GM12878 (cell line): ENCODE measurements around the gene RBBP4. TPM values are rescaled to one million over a fixed set of nuclear protein-coding genes. Genes with fewer than 3 reads are reported as not detected.

Experiments
- ATAC-seq: fragments of 200-7000 bp; cut with Tn5 transposase; 3 replicates; pipeline ENCODE4 v1.9.1; 2020; ENCODE audit warnings: mild to moderate bottlenecking, moderate library complexity
- BruUV-seq: library from RNA; stranded (reverse); fragments of 400-500 nt; replicated peaks from 2 replicates; lab custom pipeline; 2021; lab: Mats Ljungman, UMichigan
- CTCF ChIA-PET: fragments of 300-600 bp; sonication (Branson Sonifier 250); formaldehyde crosslinking; extraction: SDS; loops from one replicate; lab custom pipeline; 2021; ENCODE audit warnings: inconsistent platforms; lab: Yijun Ruan, JAX
- POLR2A ChIA-PET: fragments of 350-600 bp; formaldehyde crosslinking; extraction: SDS; loops from one replicate; lab custom pipeline; 2021; ENCODE audit warnings: inconsistent platforms; lab: Charles Lee
- RAD21 ChIA-PET: fragments of 300-600 bp; sonication (Branson Sonifier 250); formaldehyde crosslinking; loops from one replicate; lab custom pipeline; 2023; ENCODE audit warnings: antibody characterized with exemption; ENCODE audit not compliant: unreplicated experiment; lab: Charles Lee
- SMC1A ChIA-PET: fragments of 300-600 bp; sonication (Branson Sonifier 250); formaldehyde crosslinking; loops from one replicate; lab custom pipeline; 2023; ENCODE audit not compliant: unreplicated experiment, uncharacterized antibody; lab: Charles Lee
- DNase-seq: peaks from one replicate; pipeline ENCODE4 v3.0.0-alpha.2; 2011; ENCODE audit warnings: low read depth, low spot score
- FAIRE-seq: peaks from 3 replicates; lab custom pipeline; 2011; peaks lifted over from hg19 to GRCh38; lab: Jason Lieb, UNC
- H2AFZ ChIP-seq: 2 replicates; pipeline ENCODE4 v1.6.0; 2011; ENCODE audit warnings: low read depth, low read length, control low read depth; ENCODE audit not compliant: control insufficient read depth
- H3K27ac ChIP-seq: 2 replicates; pipeline ENCODE4 v1.5.1; 2011; ENCODE audit warnings: control low read depth; ENCODE audit not compliant: control insufficient read depth, insufficient read depth
- H3K27me3 ChIP-seq, 2 experiments: replicated peaks in 1 of 2; 2 replicates each; pipeline versions ENCODE4 v1.6.0 to v1.6.1; 2011; ENCODE audit warnings: low read length in 1 of 2; ENCODE audit not compliant: control insufficient read depth in 2 of 2, insufficient read depth in 2 of 2
- H3K36me3 ChIP-seq, 2 experiments: 2 replicates each; pipeline ENCODE4 v1.5.1; 2011; ENCODE audit warnings: low read length in 1 of 2; ENCODE audit not compliant: control insufficient read depth in 2 of 2, insufficient read depth in 2 of 2
- H3K4me1 ChIP-seq: 2 replicates; pipeline ENCODE4 v1.6.1; 2011; ENCODE audit warnings: mild to moderate bottlenecking, low read length, moderate library complexity, mixed read lengths; ENCODE audit not compliant: control insufficient read depth, insufficient read depth
- H3K4me2 ChIP-seq: 2 replicates; pipeline ENCODE4 v1.6.0; 2011; ENCODE audit warnings: control low read depth; ENCODE audit not compliant: control insufficient read depth, insufficient read depth
- H3K4me3 ChIP-seq: fragments of 200-600 bp; sonication (generic); 2 replicates; pipeline ENCODE4 v1.5.1; 2016
- H3K79me2 ChIP-seq: 2 replicates; pipeline ENCODE4 v1.6.0; 2011; ENCODE audit warnings: low read length; ENCODE audit not compliant: control insufficient read depth, insufficient read depth
- H3K9ac ChIP-seq: 2 replicates; pipeline ENCODE4 v1.8.0; 2011; ENCODE audit warnings: low read length, control low read depth, mixed read lengths; ENCODE audit not compliant: control insufficient read depth, insufficient read depth
- H3K9me3 ChIP-seq: replicated peaks from 3 replicates; pipeline ENCODE4 v1.5.1; 2011; ENCODE audit warnings: mild to moderate bottlenecking, low read length; ENCODE audit not compliant: control insufficient read depth, insufficient read depth
- H4K20me1 ChIP-seq: 2 replicates; pipeline ENCODE4 v1.6.0; 2011; ENCODE audit not compliant: control insufficient read depth, insufficient read depth
- BMI1 ChIP-seq: fragments of 450-650 bp; IDR thresholded peaks from 2 replicates; pipeline ENCODE4 v1.6.1; 2016; ENCODE audit warnings: mild to moderate bottlenecking, moderate library complexity, borderline replicate concordance
- CREB1 ChIP-seq: IDR thresholded peaks from 2 replicates; pipeline ENCODE4 v1.6.1; 2012; ENCODE audit warnings: low read depth, mild to moderate bottlenecking, inconsistent platforms
- EGR1 ChIP-seq, 2 experiments: IDR thresholded peaks; 1 replicate in 1 of 2; 2 replicates in 1 of 2; pipeline ENCODE4 v1.6.1; 2011 to 2012; ENCODE audit warnings: low read depth in 2 of 2, low read length in 2 of 2, borderline replicate concordance in 1 of 2, mild to moderate bottlenecking in 1 of 2, moderate library complexity in 1 of 2
- NBN ChIP-seq: fragments of 450-650 bp; IDR thresholded peaks from 2 replicates; pipeline ENCODE4 v1.6.1; 2016
- NFIC ChIP-seq: IDR thresholded peaks from 2 replicates; pipeline ENCODE4 v1.6.1; 2012; ENCODE audit warnings: low read depth, mild to moderate bottlenecking, inconsistent platforms, low read length, moderate library complexity
- RAD21 ChIP-seq: IDR thresholded peaks from 2 replicates; pipeline ENCODE4 v1.6.1; 2011; ENCODE audit warnings: mild to moderate bottlenecking, low read depth, low read length, moderate library complexity; ENCODE audit not compliant: insufficient read depth
- RCOR1 ChIP-seq: conservative IDR thresholded peaks from 2 replicates; pipeline ENCODE4 v1.6.1; 2012; ENCODE audit warnings: low read depth, low read length, improper control_type of control experiment
- TCF12 ChIP-seq: IDR thresholded peaks from 2 replicates; pipeline ENCODE4 v1.6.1; 2011; ENCODE audit warnings: low read depth, mild to moderate bottlenecking, low read length
- ZNF217 ChIP-seq: fragments of 450-650 bp; IDR thresholded peaks from 2 replicates; pipeline ENCODE4 v1.6.1; 2017; ENCODE audit warnings: antibody characterized with exemption, mild to moderate bottlenecking
- ZNF274 ChIP-seq: IDR thresholded peaks from one replicate; pipeline ENCODE4 v1.8.0; 2011; ENCODE audit not compliant: insufficient read length, insufficient read depth
- WGBS: methylation state at CpG from one replicate; pipeline ENCODE4 v1.1.6; 2016; ENCODE audit warnings: low lambda C conversion rate; ENCODE audit not compliant: insufficient replicate concordance, insufficient coverage; ENCODE audit errors: missing lambda C conversion rate; 5-methylcytosine and 5-hydroxymethylcytosine counted together
- in situ Hi-C: fragments of 300-500 bp; cut with MboI; formaldehyde crosslinking; loops from 9 replicates; pipeline ENCODE4 v1.14.3; 2018; ENCODE audit warnings: mixed read lengths
- intact Hi-C: fragments of 100-400 bp; cut with micrococcal nuclease; formaldehyde crosslinking; loops from one replicate; pipeline ENCODE4 v1.14.2; 2022; ENCODE audit not compliant: unreplicated experiment
- polyA plus RNA-seq, 11 experiments: library from polyadenylated mRNA; depleted of rRNA in 4 of 11; unstranded in 6 of 11; stranded (reverse) in 5 of 11; fragments of >200 nt; fragmentation: Nextera tagmentation in 4 of 11; fragmentation: Illumina TruSeq in 1 of 11; extraction: Ambion mirVana in 4 of 11; extraction: Trizol in 1 of 11; gene quantifications; 1 replicate in 1 of 11; 2 replicates in 10 of 11; pipeline versions ENCODE4 v1.2.1 to v1.2.3, GENCODE V29; 2011 to 2016; ENCODE audit warnings: inconsistent platforms in 2 of 11, missing spikeins in 2 of 11, low read depth in 1 of 11
- total RNA-seq, 4 experiments: library from RNA; depleted of rRNA in 3 of 4; stranded (reverse); fragments of >200 nt in 3 of 4; fragmentation: Illumina TruSeq in 1 of 4; extraction: Trizol in 1 of 4; gene quantifications; 2 replicates each; pipeline versions ENCODE4 v1.2.1 to v1.2.3, GENCODE V29; 2013 to 2021
- TF ChIP-seq, protein P1 (sequence below): fragments of 450-650 bp; IDR thresholded peaks from 2 replicates; pipeline ENCODE4 v1.6.1; 2016; ENCODE audit warnings: mild to moderate bottlenecking, moderate library complexity, borderline replicate concordance
- TF ChIP-seq, protein P2 (sequence below): fragments of 450-650 bp; IDR thresholded peaks from 2 replicates; pipeline ENCODE4 v1.6.1; 2014; ENCODE audit warnings: mild to moderate bottlenecking

Gene RBBP4
- total and polyA plus RNA-seq, 10 of the 15 experiments (the other 5 are each of a cell fraction or from before 2014, with no cell fraction given) = 120 to 357 (median 231) TPM

DNA sequence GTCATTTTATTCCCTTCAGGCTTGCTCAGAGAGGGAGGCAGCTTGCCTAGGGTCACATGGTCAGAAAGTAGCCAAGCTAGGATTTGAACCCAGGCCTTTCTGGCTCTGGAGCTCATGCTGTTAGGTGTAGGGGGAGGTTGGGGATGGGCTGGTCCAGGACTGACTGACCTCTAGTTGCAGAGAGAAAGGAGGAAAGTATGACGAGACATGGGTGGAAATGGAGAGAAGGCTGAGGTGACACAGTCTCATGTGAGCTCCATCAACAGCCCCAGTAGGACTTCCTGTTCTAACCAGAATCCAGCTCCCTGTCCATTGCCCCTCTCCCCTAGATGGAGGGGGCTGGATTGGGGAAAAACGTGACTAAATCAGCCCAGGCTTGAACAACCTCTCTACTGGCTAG is 67.0 kb downstream of the RBBP4 start (continued):
- TF ChIP-seq, protein P1, sequence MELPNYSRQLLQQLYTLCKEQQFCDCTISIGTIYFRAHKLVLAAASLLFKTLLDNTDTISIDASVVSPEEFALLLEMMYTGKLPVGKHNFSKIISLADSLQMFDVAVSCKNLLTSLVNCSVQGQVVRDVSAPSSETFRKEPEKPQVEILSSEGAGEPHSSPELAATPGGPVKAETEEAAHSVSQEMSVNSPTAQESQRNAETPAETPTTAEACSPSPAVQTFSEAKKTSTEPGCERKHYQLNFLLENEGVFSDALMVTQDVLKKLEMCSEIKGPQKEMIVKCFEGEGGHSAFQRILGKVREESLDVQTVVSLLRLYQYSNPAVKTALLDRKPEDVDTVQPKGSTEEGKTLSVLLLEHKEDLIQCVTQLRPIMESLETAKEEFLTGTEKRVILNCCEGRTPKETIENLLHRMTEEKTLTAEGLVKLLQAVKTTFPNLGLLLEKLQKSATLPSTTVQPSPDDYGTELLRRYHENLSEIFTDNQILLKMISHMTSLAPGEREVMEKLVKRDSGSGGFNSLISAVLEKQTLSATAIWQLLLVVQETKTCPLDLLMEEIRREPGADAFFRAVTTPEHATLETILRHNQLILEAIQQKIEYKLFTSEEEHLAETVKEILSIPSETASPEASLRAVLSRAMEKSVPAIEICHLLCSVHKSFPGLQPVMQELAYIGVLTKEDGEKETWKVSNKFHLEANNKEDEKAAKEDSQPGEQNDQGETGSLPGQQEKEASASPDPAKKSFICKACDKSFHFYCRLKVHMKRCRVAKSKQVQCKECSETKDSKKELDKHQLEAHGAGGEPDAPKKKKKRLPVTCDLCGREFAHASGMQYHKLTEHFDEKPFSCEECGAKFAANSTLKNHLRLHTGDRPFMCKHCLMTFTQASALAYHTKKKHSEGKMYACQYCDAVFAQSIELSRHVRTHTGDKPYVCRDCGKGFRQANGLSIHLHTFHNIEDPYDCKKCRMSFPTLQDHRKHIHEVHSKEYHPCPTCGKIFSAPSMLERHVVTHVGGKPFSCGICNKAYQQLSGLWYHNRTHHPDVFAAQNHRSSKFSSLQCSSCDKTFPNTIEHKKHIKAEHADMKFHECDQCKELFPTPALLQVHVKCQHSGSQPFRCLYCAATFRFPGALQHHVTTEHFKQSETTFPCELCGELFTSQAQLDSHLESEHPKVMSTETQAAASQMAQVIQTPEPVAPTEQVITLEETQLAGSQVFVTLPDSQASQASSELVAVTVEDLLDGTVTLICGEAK = no peak
- no peak for TF ChIP-seq BMI1
- no peak for TF ChIP-seq CREB1
- no peak for TF ChIP-seq RAD21

DNA sequence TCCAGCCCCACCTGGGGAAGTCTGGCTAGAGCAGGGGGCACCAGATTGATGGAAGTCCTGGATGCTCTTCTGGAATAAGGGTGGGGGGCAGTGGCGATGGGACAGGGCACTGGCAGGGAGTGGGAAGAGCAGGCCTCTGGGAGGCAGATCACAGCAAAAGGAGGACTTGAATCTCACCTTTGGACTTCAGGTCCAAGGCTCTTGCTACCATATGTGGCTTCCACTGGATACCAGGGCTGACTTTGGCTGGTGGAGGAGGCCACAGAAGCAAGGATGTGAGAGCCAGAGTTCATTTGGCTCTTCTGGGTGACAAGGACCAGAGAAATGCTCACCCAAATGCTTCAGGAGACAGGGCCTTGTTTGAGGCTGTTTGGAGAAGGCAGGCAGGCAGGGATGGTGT is 67.5 kb downstream of the RBBP4 start:
- POLR2A ChIA-PET = no interaction called here
- Histone ChIP-seq H3K27me3 (no peaks in the 10 kb centered on the region), H3K9me3 (no peaks in the 10 kb centered on the region), H3K79me2 (no peaks in the 10 kb centered on the region), H3K4me3 (no peak overlapping the region), H3K9ac (no peak overlapping the region)
- FAIRE-seq = no peak
- CTCF ChIA-PET = interaction anchor here (1.0 to 1.6 kb wide), 2 partner anchors 154 to 200 kb away, joined by 3 to 4 read pairs; no protein-coding TSS in a partner anchor
- RAD21 ChIA-PET = no interaction called here
- WGBS = 33% methylated on average over 1 of the region's 1 CpG
- DNase-seq = no peak
- in situ Hi-C loops = no loop called here
- TF ChIP-seq RCOR1 (no peak), CREB1 (no peak), TCF12 (no peak), ZNF274 (no peak), NFIC (no peak), NBN (no peak), ZNF217 (no peak), EGR1 (IDR thresholded peaks at IDR 0.05; ENCODE audit: borderline replicate concordance in 1 of 2, low read depth in 2 of 2, low read length in 2 of 2) (no peak)
- TF ChIP-seq, protein P2, sequence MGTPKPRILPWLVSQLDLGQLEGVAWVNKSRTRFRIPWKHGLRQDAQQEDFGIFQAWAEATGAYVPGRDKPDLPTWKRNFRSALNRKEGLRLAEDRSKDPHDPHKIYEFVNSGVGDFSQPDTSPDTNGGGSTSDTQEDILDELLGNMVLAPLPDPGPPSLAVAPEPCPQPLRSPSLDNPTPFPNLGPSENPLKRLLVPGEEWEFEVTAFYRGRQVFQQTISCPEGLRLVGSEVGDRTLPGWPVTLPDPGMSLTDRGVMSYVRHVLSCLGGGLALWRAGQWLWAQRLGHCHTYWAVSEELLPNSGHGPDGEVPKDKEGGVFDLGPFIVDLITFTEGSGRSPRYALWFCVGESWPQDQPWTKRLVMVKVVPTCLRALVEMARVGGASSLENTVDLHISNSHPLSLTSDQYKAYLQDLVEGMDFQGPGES = no peak
- TF ChIP-seq, all 136 proteins: peak for 0
- Histone ChIP-seq H2AFZ (no peak overlapping the region), H4K20me1 (no peaks in the 10 kb centered on the region), H3K4me1 (0 out of 2 replicates have a peak, but pooled peaks cover 4% of the 10 kb centered on the region), H3K4me2 (no peak overlapping the region), H3K27ac (no peak overlapping the region), H3K36me3 (no peaks in the 10 kb centered on the region)
- intact Hi-C loops = no loop called here
- BruUV-seq = no TSS peak
- ATAC-seq = no peak
- SMC1A ChIA-PET = interaction anchor here (1.2 kb wide), 1 partner anchor 15 kb away, joined by 3 read pairs; no protein-coding TSS in a partner anchor
